ENCODE results near the gene ZNF782. TPM values are rescaled to one million over a fixed set of nuclear protein-coding genes. Genes with fewer than 3 reads are reported as not detected.

Gene ZNF782
- total RNA-seq, 1 experiment from 2014 or later: 4.9 TPM

DNA sequence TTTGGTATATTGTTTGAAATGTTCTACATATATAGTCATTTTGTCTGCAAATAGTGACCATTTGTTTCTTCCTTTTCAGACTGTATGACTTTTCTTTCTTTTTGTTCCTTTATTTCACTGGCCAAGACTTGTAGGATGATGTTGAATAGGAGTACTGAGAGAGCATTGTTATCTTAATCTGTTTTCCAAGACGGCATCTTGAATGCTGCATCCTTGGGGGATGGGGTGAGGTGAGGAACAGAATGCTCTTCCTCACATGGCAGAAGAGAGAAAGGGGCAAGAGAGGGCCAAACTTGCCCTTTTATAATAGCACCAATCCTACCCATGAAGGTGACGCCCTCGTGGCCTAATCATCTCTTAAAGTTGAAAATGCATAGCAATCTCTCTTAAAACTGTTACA, 72.8 kb downstream of the ZNF782 start:
- DNase-seq: no peak
- no peak overlapping the region for H2AK5ac ChIP-seq (ENCODE audit: insufficient read length, low read length)
- no peak overlapping the region for H2AFZ ChIP-seq (ENCODE audit: low read length)
- no peaks in the 10 kb centered on the region for H3K27me3 ChIP-seq (ENCODE audit: insufficient read depth, low read length)
- no peak overlapping the region for H3K4me2 ChIP-seq (ENCODE audit: insufficient read depth, insufficient read length, low read length)
- TF ChIP-seq, protein P1, sequence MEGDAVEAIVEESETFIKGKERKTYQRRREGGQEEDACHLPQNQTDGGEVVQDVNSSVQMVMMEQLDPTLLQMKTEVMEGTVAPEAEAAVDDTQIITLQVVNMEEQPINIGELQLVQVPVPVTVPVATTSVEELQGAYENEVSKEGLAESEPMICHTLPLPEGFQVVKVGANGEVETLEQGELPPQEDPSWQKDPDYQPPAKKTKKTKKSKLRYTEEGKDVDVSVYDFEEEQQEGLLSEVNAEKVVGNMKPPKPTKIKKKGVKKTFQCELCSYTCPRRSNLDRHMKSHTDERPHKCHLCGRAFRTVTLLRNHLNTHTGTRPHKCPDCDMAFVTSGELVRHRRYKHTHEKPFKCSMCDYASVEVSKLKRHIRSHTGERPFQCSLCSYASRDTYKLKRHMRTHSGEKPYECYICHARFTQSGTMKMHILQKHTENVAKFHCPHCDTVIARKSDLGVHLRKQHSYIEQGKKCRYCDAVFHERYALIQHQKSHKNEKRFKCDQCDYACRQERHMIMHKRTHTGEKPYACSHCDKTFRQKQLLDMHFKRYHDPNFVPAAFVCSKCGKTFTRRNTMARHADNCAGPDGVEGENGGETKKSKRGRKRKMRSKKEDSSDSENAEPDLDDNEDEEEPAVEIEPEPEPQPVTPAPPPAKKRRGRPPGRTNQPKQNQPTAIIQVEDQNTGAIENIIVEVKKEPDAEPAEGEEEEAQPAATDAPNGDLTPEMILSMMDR (conservative IDR thresholded peaks at IDR 0.05): no peak
- H3K23me2 ChIP-seq (ENCODE audit: insufficient read length, low read depth, low read length, poor library complexity, severe bottlenecking): peaks cover 4% of the 10 kb centered on the region
- H3K27ac Mint-ChIP-seq: peak overlapping the region in 1 of 3 experiments; percentile 25; a peak in 2 of 7 replicates
- WGBS (ENCODE audit: extremely low coverage, insufficient read length, low lambda C conversion rate): no CpG with 5 or more reads among the region's 3 CpGs
- no peak overlapping the region for H3K23ac ChIP-seq (ENCODE audit: insufficient read length, low read depth, low read length)
- H3K56ac ChIP-seq (ENCODE audit: insufficient read length, low read depth, low read length): no peak overlapping the region
- H2BK15ac ChIP-seq (ENCODE audit: low read depth, low read length): no peak overlapping the region
- no peaks in the 10 kb centered on the region for H4K20me1 ChIP-seq (ENCODE audit: control insufficient read depth, insufficient read depth, insufficient read length)
- no peak overlapping the region for H3K27ac ChIP-seq (ENCODE audit: insufficient read length, low read depth, low read length)
- peaks cover 2% of the 10 kb centered on the region; the same call in 1 of the 2 replicates for H3K79me2 ChIP-seq (ENCODE audit: insufficient read depth, low read length)
- no peak overlapping the region for H2BK5ac ChIP-seq (ENCODE audit: insufficient read length, low read length)
- H3K79me1 ChIP-seq (ENCODE audit: insufficient read depth, low read depth, low read length, poor library complexity, severe bottlenecking): no peaks in the 10 kb centered on the region
- H3K9me3 ChIP-seq (ENCODE audit: control insufficient read depth, low read depth, low read length): no peaks in the 10 kb centered on the region
- no peak overlapping the region for H3K4ac ChIP-seq (ENCODE audit: low read depth, low read length)
- peaks cover 2 to 6% (median 6%) of the 10 kb centered on the region in 3 experiments; a peak in 6 of 7 replicates for H3K36me3 Mint-ChIP-seq (ENCODE audit: insufficient read depth in 1 of 3, low read depth in 3 of 3)
- H3K4me3 Mint-ChIP-seq: no peak overlapping the region
- no peak overlapping the region for H2BK20ac ChIP-seq (ENCODE audit: low read depth, low read length, poor library complexity, severe bottlenecking)
- H3K14ac ChIP-seq (ENCODE audit: insufficient read depth, low read length): no peak overlapping the region
- H2BK12ac ChIP-seq (ENCODE audit: insufficient read length, low read depth, low read length): no peak overlapping the region
- H3K27me3 Mint-ChIP-seq (ENCODE audit: low read depth): no peaks in the 10 kb centered on the region
- H3K9me3 Mint-ChIP-seq: peaks cover 14 to 16% of the 10 kb centered on the region in 2 experiments; a peak in 3 of 5 replicates
- H4K5ac ChIP-seq (ENCODE audit: insufficient read length, low read depth, low read length): no peak overlapping the region
- no peak overlapping the region for H3K18ac ChIP-seq (ENCODE audit: insufficient read length, low read depth, low read length)
- no peak overlapping the region for H4K91ac ChIP-seq (ENCODE audit: insufficient read length, low read depth, low read length)
- peaks cover 4% of the 10 kb centered on the region for H3K4me1 ChIP-seq (ENCODE audit: insufficient read depth, low read length)
- peaks cover 22 to 26% of the 10 kb centered on the region in 2 experiments for H3K4me1 Mint-ChIP-seq
- no peak overlapping the region for H3K9ac ChIP-seq (ENCODE audit: extremely low read depth, insufficient read length, low read length)
- H2BK120ac ChIP-seq (ENCODE audit: low read depth, low read length, poor library complexity, severe bottlenecking): no peak overlapping the region
- no peak overlapping the region for H3T11ph ChIP-seq (ENCODE audit: low read length)
- no peak overlapping the region for H4K8ac ChIP-seq (replicated peaks; ENCODE audit: insufficient read length, low read depth, low read length)
